ENCODE results near the gene C2orf49.

Gene C2orf49

GRCh38 chr2:105385731-105386540, 48.6 kb downstream of the C2orf49 start:
- DNase-seq = no peak

GRCh38 chr2:105387225-105387624, 49.9 kb downstream of the C2orf49 start:
- no peak for DNase-seq

GRCh38 chr2:105388971-105389381, 51.6 kb downstream of the C2orf49 start:
- DNase-seq = no peak

- DNase-seq = no peak
Measured at GRCh38 chr2:105390454-105390853, 53.1 kb downstream of the C2orf49 start.

DNA sequence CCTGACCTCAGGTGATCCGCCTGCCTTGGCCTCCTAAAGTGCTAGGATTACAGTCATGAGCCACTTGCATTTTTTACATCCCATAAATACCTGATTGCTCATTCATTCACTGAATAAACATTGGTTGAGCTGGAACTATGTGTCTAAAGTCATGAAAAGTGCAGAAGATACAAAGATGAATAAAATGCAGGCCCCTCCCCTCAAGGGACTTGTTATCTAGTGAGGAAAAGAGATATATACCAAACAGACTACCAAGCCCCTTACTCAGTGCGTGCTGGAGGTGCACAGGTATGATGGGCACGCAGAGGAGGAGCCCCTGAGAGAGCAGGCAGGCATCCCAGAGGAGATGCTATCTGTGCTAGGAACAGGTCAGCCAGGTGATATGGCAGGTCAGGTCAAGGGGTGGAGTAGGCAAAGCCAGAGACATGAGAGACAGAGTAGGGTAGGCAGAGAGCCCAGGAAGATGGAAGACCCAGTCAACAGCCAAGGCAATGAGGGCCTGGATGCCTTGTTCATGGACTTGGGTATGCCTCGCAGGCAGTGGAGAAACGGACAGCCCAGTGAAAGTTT, 53.8 kb downstream of the C2orf49 start:
- no peak for DNase-seq

- no peak for DNase-seq
Measured at GRCh38 chr2:105391763-105392662, 54.7 kb downstream of the C2orf49 start.

GRCh38 chr2:105393373-105394055, 56.2 kb downstream of the C2orf49 start:
- no peak for DNase-seq

DNA sequence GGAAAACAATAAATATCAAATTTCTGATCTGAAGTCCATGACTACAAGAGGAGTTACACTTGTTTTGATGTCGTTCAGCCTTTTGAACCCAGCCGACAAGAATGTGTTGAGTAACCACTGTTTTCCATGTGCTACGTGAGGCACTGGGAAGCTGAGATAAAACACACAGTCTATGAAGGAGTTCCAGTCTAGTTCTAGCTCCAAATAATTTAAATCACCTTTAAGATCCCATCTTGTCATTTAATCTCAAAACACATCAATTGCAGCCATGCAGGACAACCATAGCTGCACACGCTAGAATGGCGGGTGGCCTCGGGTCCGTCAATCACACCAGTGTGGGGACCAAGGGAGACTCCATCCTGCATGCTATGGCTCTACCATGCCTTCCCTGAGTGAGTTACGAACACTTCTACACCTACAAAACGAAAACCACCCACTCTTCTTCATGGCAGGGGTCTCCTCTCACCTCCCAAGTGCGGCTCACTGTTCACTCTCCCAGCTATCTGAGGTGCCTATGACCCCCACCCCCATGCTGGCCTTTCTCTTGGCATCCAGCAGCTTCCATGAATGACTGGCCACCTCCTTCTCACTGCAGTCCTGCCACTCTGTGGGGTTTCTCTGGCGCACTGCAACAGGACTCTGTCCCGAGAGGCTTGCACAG, 57.7 kb downstream of the C2orf49 start:
- no peak for DNase-seq

- DNase-seq = no peak
Measured at GRCh38 chr2:105395691-105396090, 58.4 kb downstream of the C2orf49 start.

DNA sequence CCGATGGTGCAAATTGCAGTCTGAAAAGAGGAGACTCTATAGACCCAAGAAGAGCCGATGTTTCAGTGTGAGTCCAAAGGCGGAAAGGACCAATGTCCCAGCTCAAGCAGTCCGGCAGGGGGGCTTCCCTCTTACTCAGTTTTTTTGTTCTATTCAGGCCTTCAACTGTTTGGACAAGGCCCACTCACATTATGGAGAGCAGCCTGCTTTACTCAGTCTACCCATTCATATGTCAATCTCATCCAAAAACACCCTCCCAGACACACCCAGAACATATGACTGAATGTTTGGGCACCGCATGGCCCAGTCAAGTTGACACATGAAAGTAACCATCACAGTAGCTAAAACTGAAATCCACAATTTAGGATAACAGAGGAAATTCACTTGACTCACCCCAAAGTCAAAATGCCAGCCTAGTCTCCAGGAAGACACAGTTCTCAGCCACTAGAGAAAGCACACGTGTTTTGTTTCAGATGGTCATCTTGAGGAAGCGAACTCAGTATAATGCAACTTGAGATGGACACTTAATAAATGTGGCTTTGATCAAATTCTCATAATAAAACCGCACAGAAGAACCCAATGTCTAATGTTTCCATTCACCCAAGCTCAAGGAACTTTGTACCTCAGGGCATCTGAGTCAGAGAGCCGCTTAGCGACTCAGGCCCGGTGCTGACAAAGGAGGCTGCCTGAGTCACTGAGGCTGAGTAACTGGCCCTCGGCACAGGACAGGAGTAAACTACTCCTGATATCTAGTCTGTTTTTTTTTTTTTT, 59.1 kb downstream of the C2orf49 start:
- peak; percentile 33 for DNase-seq

- no peak for DNase-seq
Measured at GRCh38 chr2:105397025-105397722, 59.8 kb downstream of the C2orf49 start.

- DNase-seq = no peak
Measured at GRCh38 chr2:105397953-105398335, 60.6 kb downstream of the C2orf49 start.

DNA sequence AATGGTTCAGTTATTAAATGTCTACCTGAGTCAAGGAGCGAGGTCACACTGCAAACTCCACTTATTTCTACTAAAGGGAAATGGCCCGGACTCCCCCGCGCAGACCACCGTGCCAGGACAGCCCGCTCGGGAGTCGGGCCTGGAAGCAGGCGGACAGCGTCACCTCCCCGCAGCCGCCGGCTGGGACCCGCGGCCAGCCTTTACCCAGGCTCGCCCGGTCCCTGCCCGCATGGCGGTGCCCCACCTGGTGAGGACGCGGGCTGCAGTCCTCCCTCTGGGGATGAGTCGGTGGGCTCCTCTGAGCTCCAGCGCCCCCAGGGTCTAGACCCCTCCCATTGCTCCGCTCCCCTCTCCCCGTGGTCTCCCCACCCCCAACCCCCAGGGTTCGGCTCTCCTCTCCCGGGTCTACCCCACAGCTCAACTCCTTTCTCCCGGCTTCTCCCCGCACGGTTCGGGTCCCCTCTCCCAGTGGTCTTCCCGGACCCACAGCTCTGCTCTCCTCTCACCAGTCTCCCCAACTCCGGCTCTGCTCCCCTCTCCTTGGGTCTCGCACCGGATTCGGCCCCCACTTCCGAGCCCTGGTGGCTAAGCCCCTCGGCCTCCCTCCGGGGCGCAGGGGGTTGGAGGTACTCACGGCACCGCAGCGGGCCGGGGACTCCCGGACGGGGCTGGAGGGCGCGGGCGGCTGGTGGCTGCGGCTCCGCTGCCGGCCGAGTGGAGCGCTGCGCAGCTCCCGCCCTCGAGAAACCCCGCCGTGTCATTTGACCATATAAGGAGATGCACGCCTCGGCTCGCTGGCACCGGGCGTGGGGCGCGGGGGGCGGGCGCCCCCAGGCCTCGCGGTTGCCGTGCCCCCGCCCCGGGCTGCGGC, 61.2 kb downstream of the C2orf49 start, which contains the start of gene FHL2:
Gene FHL2 (minus strand): TSS at position 716 of the 871 bp plus-strand sequence. CDS start 12,535 bp downstream, outside the sequence.
- DNase-seq = peak; percentile 76
